WTC11 (cell line): Measurements from ENCODE around the gene SENP7. TPM values are rescaled to one million over a fixed set of nuclear protein-coding genes. Genes with fewer than 3 reads are reported as not detected.

ENCODE experiments used
- ATAC-seq: fragments of 200-7000 bp; cut with Tn5 transposase; 2 replicates; pipeline ENCODE4 v1.10.0; 2021; ENCODE audit warnings: mild to moderate bottlenecking, moderate library complexity
- CTCF ChIA-PET: fragments of 300-600 bp; sonication (Branson Sonifier 250); formaldehyde crosslinking; loops from one replicate; lab custom pipeline; 2021; ENCODE audit warnings: antibody characterized with exemption; lab: Charles Lee
- POLR2A ChIA-PET: fragments of 350-600 bp; sonication (Branson Sonifier 250); formaldehyde crosslinking; loops from one replicate; lab custom pipeline; 2021; ENCODE audit warnings: antibody characterized with exemption; lab: Charles Lee
- DNase-seq: peaks from one replicate; pipeline ENCODE4 v3.0.0; 2021; ENCODE audit warnings: low spot score
- H3K27ac Mint-ChIP-seq: 2 replicates; pipeline ENCODE4 v1.8.0; 2021; ENCODE audit warnings: mixed read lengths
- H3K27me3 Mint-ChIP-seq: 2 replicates; pipeline ENCODE4 v1.8.0; 2021; ENCODE audit warnings: low read depth, mild to moderate bottlenecking, moderate library complexity, mixed read lengths
- H3K36me3 Mint-ChIP-seq: 2 replicates; pipeline ENCODE4 v1.8.0; 2021; ENCODE audit warnings: mixed read lengths
- H3K4me1 Mint-ChIP-seq: 2 replicates; pipeline ENCODE4 v1.8.0; 2022; ENCODE audit warnings: mixed read lengths
- H3K4me3 Mint-ChIP-seq: 2 replicates; pipeline ENCODE4 v1.8.0; 2021; ENCODE audit warnings: mild to moderate bottlenecking, moderate library complexity, mixed read lengths
- H3K9me3 Mint-ChIP-seq: 2 replicates; pipeline ENCODE4 v1.8.0; 2021; ENCODE audit warnings: mixed read lengths
- CBFB ChIP-seq: sonication (generic); formaldehyde crosslinking; IDR thresholded peaks from 2 replicates; pipeline ENCODE4 v1.8.1; 2022; ENCODE audit warnings: mild to moderate bottlenecking, low read depth, missing genetic modification reagents
- E2F4 ChIP-seq: sonication (generic); formaldehyde crosslinking; IDR thresholded peaks from 2 replicates; pipeline ENCODE4 v1.8.1; 2022; ENCODE audit warnings: low read depth, mild to moderate bottlenecking, moderate library complexity, missing genetic modification reagents, borderline replicate concordance
- GTF2I ChIP-seq: fragments of 250-450 bp; sonication (Bioruptor Pico); conservative IDR thresholded peaks from 2 replicates; pipeline ENCODE4 v1.4.0; 2021; ENCODE audit warnings: mild to moderate bottlenecking
- HMGA2 ChIP-seq: fragments of 250-450 bp; sonication (Bioruptor Pico); IDR thresholded peaks from 2 replicates; pipeline ENCODE4 v1.4.0; 2021; ENCODE audit warnings: mild to moderate bottlenecking, moderate library complexity
- MYBL2 ChIP-seq: sonication (generic); formaldehyde crosslinking; IDR thresholded peaks from 2 replicates; pipeline ENCODE4 v1.8.1; 2023; ENCODE audit warnings: mild to moderate bottlenecking, moderate library complexity, missing genetic modification reagents
- NR1H2 ChIP-seq: sonication (generic); formaldehyde crosslinking; IDR thresholded peaks from 2 replicates; pipeline ENCODE4 v1.9.0; 2021; ENCODE audit warnings: mild to moderate bottlenecking, moderate library complexity, missing genetic modification reagents
- OVOL2 ChIP-seq: fragments of 250-450 bp; sonication (Bioruptor Pico); IDR thresholded peaks from 2 replicates; pipeline ENCODE4 v1.9.0; 2021; ENCODE audit warnings: mild to moderate bottlenecking, borderline replicate concordance
- PRDM15 ChIP-seq: sonication (generic); formaldehyde crosslinking; IDR thresholded peaks from 2 replicates; pipeline ENCODE4 v1.8.0; 2022; ENCODE audit warnings: missing genetic modification reagents
- TEAD4 ChIP-seq: sonication (generic); formaldehyde crosslinking; IDR thresholded peaks from 2 replicates; pipeline ENCODE4 v1.8.0; 2022; ENCODE audit warnings: mild to moderate bottlenecking, missing genetic modification reagents
- ZNF121 ChIP-seq: sonication (generic); formaldehyde crosslinking; IDR thresholded peaks from 2 replicates; pipeline ENCODE4 v1.8.0; 2023; ENCODE audit warnings: missing genetic modification reagents
- ZNF232 ChIP-seq: sonication (generic); formaldehyde crosslinking; IDR thresholded peaks from 2 replicates; pipeline ENCODE4 v1.8.0; 2022; ENCODE audit warnings: mild to moderate bottlenecking, missing genetic modification reagents
- ZNF512 ChIP-seq: sonication (generic); formaldehyde crosslinking; IDR thresholded peaks from 2 replicates; pipeline ENCODE4 v1.8.1; 2022; ENCODE audit warnings: missing genetic modification reagents, borderline replicate concordance
- ZNF532 ChIP-seq: fragments of 250-450 bp; sonication (Bioruptor Pico); IDR thresholded peaks from 2 replicates; pipeline ENCODE4 v1.9.0; 2021; ENCODE audit warnings: mild to moderate bottlenecking, borderline replicate concordance
- total RNA-seq: library from RNA; stranded (reverse); gene quantifications from 3 replicates; pipeline ENCODE4 v1.2.3, GENCODE V29; 2021

SENP7 gene
- total RNA-seq, 1 experiment from 2014 or later: 10.5 TPM

GRCh38 chr3:101509281-101509680 is 3.7 kb downstream of the SENP7 start (continued):
- TF ChIP-seq MYBL2 (no peak), HMGA2 (CRISPR knock-in tag) (no peak), ZNF232 (CRISPR knock-in tag) (no peak), OVOL2 (CRISPR knock-in tag) (no peak), TEAD4 (CRISPR knock-in tag) (no peak), ZNF532 (CRISPR knock-in tag) (no peak)
- TF ChIP-seq, all 79 proteins: peak for 0

- DNase-seq (no peak), ATAC-seq (no peak)
- Mint-ChIP-seq H3K36me3 (no peaks in the 10 kb centered on the region), H3K27me3 (no peaks in the 10 kb centered on the region), H3K9me3 (no peaks in the 10 kb centered on the region), H3K4me3 (no peak overlapping the region), H3K27ac (no peak overlapping the region), H3K4me1 (peaks cover 10% of the 10 kb centered on the region)
- ChIA-PET CTCF (no interaction called here), POLR2A (no interaction called here)
- TF ChIP-seq ZNF512: no peak
Measured at GRCh38 chr3:101501783-101502182, 11.2 kb downstream of the SENP7 start.

GRCh38 chr3:101500208-101500607 is 12.8 kb downstream of the SENP7 start:
- Mint-ChIP-seq H3K9me3 (no peaks in the 10 kb centered on the region), H3K27ac (no peak overlapping the region), H3K27me3 (no peaks in the 10 kb centered on the region), H3K4me3 (no peak overlapping the region), H3K36me3 (no peaks in the 10 kb centered on the region), H3K4me1 (peaks cover 10% of the 10 kb centered on the region)
- ChIA-PET CTCF (no interaction called here), POLR2A (no interaction called here)
- ATAC-seq (no peak), DNase-seq (no peak)
- TF ChIP-seq ZNF121 (CRISPR knock-in tag) (peak; percentile 73), E2F4 (CRISPR knock-in tag) (no peak), CBFB (CRISPR knock-in tag) (no peak), GTF2I (CRISPR knock-in tag) (0 out of 2 replicates have a peak, but pooled peaks have one; percentile 35), NR1H2 (CRISPR knock-in tag) (no peak), PRDM15 (CRISPR knock-in tag) (no peak)
